Stimulated activated CD4-positive, alpha-beta T cell treated with anti-CD3 and anti-CD28 coated beads, TNF-alpha, amount 100 ng/mL, for 24 hours (primary cell): ENCODE data around the gene LRP1B.

Experiments used
- DNase-seq, 3 experiments: peaks; one replicate each; pipeline ENCODE4 v3.0.0-alpha.2; 2020; ENCODE audit warnings: low read depth in 3 of 3

The LRP1B gene

DNA sequence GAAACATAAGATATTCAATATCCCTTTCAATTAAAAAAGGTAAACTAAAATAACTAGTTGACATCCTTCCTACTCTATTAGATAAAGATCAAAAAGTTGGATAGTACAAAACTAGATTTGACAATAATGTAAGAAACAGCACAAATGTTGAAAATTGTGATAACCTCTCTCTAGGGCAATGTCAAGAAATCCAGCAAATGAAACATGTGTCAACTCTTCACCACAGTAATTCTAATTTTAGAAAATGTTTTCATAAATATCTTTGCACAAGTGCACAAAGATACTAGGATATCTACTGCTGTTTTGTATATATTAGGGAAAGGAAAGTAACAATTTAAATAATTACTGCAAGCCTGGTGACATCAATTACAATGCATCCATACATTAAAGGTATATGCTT lies 1220.1 kb downstream of the LRP1B start:
- DNase-seq: no peak

DNA sequence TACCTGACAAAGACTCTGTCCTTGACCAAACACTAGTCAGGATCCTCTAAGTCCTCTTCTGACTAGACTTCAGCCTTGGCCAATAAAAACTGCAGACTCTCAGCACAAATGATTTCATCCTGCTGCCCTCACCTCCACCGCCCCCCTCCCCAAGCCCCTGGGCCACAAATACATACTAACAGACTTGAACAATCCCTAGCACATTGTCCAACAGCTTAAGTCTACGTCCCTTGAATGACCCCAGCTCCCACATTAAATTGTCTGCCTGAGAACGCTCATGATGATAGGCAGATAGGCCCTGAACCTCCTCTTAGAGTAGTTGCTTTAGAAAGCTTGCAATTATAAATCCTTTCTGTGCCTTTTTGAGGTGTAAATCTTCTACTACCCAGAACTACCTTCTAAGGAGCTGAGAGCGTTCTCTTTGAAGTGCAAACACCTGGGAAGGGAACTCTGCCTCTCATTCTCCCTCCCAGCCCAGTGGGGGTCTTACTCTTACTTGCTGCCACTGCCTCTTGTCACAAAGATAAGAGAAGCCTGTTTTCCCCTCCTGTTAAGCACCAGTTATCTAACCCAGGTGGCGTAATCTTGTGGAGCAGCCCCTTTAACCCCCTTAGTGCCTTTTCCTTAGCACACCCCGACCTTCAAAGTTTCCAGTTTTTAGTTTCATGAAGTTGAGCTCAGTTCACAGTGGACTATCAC lies 1225.6 kb downstream of the LRP1B start:
- DNase-seq: no peak

DNA sequence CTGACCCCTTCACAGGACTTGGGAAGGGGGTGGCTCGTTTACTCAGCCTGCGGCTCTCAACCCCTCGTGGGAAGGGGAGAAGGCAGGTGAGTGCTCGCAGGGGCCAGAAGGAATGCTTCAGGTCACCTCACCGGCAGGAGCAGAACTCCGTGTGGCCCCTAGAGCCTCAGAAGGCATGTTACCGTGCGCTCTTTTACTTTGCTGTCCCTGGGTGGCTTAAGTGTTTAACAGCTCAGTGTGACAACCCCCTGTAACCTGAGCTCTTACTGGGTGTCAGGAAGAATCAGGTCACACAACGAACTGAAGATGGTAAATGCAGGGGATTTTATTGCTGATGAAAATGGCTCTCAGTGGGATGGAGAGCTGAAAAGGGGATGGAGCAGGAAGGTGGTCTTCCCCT lies 1235.4 kb downstream of the LRP1B start:
- no peak for DNase-seq

DNA sequence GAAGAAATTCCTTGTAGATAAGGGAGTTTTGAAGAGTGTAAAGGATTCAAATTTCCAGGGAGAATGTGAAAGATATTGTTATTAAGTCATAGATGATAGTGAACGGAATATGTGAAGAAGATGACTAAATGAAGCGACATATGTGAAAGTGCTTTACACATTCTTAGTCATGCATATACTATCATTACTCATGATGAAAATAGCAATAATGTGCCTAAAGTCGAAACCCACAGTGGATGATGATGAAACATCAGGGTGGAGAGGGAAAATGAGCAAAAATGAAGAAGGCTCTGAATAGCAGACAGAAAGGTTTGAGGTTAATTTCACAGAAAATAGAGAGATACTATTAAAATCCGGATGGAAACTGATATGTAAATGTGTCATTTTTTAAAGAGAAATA lies 1237.1 kb downstream of the LRP1B start:
- no peak for DNase-seq

DNA sequence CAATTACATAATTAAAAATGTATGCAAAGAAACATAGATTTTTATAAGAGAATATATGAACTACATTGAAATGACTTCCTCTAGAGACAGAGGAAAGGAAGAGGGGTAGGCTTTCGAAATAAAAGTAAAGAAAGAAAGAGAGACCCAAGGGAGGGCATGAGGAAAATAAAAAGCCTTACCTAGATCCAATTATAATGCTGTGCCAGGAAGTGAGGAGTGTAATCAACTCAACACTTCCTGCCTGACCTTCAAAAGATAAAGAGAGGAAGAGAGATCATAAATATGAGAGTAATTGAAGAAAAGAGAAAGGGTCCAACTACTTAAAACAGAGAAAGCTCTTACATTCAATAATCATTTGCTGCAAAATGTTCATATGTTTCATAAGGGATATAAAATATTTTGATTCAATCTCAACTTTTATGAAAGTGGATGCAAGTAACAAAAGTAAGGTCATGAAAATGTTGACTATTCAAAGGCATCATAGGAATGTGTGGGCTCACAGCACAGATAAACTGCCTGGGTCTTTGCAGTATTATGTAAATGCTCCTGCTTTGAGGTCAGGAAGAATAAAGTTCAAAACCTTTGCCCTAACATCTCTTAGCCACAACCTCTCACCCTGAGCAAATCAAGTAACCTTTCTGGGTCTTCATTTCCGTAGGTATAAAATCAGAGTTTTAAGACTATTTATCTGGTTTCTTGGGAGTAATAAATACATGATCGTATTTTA lies 1237.7 kb downstream of the LRP1B start:
- DNase-seq: no peak

DNA sequence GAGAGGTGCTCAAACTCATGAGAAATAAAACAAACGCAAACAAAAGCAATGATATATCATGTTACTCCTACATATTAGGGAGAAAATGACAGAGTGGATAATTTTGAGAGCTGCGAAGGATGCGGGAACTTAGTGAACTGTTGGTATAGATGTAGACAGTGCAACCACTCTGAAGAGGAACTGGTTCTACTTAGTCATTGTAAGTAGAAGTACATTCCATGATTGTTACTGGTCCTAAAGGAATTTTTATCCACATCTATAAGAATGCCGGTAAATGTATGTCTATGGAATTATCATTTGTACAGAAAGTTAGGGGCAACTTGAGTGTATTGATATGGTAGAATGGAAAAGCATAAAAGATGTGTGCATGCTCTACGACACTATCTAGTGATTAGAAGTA lies 1238.4 kb downstream of the LRP1B start:
- DNase-seq: no peak

DNA sequence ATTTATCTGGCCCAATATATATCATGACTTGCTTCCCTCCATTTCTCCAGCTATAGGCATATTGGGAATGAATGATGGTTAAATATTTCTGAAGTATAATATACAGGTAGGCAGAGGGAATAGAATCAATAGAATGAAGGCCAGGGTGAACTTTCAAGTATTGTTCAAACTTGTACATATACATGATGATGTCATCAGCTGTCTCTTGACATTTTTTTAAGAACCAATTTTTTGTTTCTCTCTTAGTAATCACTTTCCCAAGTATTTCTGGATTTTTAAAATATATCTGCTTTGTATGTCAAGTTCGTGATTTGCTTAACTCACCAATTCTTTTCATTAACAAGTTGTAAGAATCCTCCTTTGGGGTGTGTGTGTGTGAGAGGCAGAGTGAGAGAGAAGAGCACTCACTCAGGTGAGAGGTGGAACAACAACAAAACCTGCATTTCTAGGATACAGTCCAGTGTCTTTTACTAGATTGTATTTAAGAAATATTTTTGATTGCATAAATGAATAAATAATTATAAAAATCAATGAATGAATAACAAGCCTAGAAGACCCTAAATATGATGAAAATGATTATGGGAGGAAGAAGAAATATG lies 1239.1 kb downstream of the LRP1B start:
- no peak for DNase-seq

DNA sequence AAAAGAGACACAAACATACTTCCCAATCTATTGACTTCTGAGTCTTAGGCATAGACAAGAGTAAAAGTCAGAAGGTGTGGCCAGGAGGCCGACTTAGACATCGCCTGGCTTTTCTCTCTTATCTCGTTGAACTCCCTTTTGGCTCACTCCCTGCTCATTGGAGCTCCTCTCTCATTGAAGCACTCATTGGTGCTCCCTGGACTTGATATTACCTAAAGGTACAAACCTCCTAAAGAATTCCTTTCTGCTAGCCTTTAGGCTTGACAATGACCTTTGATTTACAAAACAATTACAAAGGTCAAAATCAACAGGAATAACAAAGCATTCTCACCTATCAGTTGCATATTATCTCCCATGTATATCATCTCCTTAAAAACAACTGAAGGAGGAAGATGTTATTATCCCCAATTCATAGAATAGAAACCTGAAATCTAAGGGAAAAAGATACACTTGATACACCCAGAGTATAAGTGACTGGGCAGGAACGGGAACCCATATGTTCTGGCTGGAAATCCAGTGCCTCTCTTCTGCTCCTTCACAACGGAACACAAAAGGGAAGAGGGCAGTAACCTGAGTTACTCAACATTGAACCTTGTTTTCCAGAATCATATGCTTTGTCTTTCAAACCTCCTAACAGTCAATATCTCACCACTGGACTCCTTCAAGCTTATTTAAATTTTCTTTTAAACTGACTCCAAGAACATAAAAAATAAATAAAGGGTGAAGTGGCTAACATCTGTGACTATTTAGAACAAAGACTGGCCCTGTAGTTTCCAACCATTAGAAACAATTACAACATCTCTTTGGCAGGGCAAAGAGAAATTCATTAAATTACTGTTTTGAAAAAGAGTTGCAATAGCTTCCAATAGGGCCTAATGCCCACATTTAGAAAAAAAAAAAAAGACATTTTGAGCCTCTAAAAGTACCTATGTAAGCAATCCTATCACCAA lies 1247.9 kb downstream of the LRP1B start:
- no peak for DNase-seq

DNA sequence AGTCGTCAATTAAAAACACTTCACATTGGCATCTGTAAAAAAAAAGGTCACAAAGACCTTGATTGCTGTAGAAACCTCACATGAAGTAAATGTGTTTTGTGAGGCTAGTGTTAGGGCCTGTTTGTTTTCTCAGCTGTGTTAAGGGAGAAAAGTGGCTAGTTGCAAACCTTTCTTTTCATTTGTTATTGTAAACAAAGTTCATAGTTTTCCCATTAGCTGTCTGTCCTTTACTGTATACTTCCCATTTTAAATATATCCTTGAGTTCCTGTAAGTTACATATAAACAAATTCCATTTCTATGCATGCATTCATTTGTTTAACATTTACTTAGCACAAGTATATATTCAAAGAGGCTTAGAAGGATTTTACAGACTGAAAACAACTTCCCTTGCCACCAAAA lies 1250.2 kb downstream of the LRP1B start:
- DNase-seq: no peak

DNA sequence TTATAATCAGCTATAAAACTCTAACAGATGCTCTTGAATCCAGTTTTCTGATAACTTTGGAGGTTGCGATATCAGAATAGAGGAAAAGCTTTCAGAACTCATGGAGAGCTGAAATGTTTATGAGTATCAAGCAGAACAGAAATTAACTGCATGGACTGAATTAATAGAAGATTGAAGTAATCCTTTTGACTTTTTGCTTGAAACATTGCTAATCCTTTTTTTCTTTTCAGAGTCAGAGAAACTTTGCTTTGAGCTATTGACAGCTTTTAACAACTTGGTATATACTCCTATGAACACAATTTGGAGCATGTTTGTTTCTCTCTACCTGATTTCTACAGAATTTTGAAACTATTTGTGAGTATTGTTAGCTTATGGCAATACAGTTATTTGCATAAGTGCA lies 1254.8 kb downstream of the LRP1B start:
- DNase-seq: no peak

DNA sequence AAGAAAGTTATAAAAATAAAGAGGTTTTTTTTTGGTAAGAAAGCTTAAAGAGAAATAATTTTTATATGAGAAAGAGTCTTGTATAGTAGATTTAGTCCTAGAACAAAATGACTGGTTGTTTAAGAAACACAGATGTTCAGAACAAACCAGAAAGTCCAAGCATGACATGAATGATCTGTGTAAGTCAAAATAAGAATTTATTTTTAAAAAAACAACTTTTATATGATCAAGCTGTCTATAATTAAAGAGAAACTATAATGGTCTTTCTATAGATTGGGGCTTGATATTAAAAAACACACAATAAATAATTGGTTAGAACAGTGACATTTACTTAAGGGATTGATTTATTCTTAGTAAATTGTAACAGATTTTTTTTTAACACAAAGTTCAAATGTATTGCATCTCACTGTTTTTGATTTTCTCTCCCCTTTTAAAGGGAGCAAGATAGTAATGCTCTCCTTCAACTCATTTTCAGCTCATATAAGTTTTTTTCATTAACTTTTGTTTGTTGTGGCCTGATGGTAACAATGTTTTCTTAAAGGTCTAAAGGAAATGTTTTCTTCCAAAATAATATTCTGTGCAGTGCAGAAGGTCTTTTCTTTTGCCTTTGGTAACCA lies 1256.8 kb downstream of the LRP1B start:
- DNase-seq: no peak

DNA sequence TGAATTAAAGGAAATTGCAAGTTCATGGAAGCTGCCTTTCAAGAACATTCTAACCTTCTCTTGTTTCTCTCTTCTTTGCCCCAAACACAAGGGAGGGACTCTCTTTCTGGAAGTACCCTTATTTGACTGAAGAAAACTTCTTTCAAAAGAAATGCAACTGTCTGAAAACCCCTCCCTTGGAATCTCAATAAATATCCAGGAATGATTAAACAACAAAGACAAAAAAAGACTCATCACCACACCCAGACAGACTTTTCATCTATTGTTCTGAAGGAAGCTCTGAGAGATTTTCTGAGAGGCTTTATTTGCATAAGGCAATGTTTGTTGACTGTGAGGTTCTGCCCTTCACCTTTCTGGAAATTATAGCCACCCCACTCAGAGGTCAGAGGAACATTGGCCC lies 1260.9 kb downstream of the LRP1B start:
- no peak for DNase-seq

DNA sequence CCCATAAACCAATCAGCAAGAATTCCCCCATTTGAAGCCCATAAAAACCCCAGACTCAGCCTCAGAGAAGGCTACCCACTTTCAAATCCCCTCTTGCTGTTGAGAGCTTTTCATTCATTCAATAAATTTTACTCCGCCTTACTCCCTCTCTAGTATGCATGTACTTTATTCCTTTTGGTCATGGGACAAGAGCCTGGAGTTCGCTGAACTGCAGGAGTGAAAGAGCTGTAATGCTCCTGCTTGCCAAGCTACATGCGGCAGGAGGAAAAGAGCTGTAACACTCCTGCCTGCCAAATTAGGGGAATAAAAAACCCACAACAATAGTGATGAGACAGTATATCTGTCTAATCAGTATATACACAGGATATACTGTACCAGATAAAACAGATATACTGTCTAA lies 1261.7 kb downstream of the LRP1B start:
- no peak for DNase-seq

DNA sequence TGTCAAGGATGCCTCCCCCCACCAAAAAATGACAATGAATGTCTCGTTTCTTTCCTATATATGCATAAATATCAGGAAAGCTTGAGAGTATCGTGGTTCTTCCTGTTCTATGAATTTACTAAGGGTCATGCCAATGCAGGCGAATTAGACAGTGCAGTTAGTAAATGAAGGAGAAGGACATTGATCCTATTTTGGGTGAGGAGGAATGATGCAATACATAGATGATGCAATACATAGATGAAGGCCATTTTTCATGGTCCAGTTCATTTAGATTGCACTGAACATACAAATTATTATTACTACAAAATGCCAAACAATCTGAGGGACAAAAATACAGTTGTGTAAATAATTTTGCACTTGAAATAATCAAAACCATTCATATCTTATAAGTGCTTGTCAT lies 1265.0 kb downstream of the LRP1B start:
- DNase-seq: no peak

DNA sequence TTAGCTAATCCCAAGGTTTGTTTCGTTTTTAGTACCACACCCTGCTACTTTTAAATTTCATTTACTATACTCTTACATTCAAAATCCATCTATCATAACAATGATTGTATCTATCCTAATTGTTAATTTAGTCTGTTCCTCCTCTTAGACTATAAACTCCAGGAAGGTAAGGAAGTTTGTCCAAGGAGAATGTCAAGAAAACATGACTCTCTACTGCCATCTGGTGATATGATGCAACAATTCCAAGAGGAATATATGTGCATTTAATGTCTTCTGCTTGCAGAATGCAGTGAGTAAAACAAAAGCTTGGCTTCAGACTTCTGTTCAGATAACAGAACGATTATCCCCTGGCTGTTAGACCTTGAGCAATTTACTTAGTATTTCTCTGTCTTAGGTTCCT lies 1267.1 kb downstream of the LRP1B start:
- no peak for DNase-seq

DNA sequence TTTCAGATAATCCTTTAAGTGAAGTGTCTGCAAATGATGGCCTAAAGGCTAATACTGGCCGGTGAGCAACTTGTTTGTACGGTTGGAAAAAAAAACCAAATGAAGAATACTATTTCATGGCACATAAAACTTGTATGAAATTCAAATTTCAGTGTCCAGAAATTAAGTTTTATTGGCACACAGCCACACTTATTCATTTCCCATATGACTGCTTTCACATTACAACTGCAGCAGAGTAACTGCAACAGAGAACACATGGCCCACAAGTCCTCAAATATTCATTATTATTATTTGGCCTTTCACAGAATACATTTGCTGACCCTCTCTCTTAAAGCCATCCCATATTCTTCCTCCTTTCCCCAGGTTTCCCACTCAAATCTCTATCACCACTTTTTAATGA lies 1268.6 kb downstream of the LRP1B start:
- no peak for DNase-seq

DNA sequence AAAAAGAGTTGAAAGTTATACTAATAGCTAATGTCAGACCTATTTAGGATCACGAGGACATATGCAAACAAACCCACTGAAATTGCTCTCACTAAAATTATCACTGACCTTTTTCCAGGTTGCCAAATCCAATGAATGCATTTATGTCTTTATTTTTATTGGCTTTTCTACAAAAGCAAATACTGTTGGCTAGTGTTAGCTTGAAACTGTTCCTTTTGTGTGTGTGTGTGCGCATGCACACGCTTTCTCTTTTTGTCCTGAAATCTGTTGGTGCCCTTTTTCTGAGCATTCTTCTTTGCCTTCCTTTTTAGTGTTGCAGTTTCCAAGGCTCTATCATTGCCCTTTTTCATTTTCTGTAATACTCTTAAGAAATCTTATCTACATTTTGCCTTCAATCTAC lies 1269.2 kb downstream of the LRP1B start:
- no peak for DNase-seq

DNA sequence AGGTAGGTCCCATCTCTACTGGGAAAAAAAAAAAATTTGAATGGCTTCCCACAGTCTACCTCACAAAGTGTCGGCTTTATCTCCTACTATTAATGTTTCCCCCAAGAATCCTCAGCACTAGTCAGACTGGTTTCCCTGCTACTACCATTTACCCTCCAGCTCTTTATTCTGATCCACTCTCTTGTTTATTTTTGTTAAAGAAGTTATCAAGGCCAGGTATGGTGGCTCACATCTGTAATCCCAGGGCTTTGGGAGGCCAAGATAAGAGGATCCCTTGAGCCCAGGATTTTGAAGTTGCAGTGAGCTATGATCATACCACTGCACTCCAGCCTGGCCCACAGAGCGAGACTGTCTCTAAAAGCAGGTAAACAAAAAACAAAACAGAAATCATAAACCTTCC lies 1275.3 kb downstream of the LRP1B start:
- no peak for DNase-seq

DNA sequence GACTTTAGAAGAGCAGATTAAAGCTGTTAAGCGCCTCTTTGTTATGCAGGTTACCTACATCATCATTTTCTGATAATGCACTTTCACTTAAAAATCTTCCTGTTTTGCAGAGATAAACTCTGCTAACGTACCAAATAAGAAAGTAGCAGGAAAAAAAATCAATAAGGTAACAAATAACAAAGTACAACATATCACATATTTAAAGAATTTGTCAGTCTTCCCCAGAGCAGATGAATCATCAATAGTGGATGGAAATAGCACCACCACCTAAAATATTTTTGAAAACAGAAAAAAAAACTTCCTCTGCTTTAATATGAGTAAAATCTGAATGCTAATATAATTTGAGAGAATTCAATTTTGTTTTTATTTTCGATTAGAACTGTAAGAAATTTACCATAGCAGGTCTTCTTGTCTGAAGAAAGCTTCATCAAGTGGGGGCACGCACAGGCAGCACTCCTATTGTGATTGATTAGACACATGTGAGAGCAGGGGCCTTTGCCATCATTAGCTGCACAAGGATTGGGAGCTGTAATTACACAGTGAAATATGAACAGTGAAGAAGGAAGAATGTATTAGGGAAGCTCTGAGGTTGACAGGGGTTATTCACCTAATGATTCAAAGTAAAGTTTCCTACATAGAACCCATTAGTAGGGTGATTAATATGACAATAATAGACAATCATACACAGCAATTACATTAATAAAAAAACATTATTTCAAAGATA lies 1279.4 kb downstream of the LRP1B start:
- no peak for DNase-seq

DNA sequence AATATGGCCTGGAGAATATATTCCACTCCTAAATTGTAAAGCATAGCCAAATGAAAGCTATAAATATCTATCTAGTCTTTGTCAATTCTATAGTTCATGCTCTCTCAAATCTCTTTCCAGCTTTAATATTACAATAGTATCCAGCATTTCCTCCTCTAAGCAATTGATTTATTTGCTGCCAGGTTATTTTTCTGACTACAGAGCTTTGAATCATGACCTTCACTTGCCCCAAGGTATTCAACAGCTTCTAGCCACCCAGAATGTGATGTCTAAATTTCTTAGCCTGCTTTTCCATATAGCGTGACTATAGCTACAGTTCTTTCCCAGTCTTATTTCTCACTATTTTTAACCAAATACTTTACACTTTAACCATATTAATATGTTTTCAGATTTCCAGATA lies 1287.6 kb downstream of the LRP1B start:
- no peak for DNase-seq

DNA sequence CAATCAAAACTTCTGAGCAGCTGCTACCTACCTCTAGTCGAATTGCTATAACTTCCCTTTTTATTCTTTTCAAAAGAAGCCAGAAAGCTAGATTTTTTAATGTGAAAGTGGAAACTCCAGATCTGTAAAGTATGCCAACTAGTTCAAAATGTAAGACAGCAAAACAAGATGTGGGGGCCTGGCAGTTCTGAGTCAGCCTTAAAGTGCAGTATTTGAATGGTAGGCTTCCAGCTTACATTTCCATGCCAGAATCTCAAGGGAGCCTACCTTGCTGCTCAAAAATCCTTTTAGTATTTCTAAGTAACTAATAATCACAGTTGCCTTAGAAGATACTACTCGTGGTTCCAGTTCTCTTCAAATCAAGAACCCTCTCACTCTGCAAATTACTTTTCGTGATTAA lies 1288.7 kb downstream of the LRP1B start:
- no peak for DNase-seq
